ENCODE measurements around the gene SYT17.

Gene SYT17, protein sequence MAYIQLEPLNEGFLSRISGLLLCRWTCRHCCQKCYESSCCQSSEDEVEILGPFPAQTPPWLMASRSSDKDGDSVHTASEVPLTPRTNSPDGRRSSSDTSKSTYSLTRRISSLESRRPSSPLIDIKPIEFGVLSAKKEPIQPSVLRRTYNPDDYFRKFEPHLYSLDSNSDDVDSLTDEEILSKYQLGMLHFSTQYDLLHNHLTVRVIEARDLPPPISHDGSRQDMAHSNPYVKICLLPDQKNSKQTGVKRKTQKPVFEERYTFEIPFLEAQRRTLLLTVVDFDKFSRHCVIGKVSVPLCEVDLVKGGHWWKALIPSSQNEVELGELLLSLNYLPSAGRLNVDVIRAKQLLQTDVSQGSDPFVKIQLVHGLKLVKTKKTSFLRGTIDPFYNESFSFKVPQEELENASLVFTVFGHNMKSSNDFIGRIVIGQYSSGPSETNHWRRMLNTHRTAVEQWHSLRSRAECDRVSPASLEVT

DNA sequence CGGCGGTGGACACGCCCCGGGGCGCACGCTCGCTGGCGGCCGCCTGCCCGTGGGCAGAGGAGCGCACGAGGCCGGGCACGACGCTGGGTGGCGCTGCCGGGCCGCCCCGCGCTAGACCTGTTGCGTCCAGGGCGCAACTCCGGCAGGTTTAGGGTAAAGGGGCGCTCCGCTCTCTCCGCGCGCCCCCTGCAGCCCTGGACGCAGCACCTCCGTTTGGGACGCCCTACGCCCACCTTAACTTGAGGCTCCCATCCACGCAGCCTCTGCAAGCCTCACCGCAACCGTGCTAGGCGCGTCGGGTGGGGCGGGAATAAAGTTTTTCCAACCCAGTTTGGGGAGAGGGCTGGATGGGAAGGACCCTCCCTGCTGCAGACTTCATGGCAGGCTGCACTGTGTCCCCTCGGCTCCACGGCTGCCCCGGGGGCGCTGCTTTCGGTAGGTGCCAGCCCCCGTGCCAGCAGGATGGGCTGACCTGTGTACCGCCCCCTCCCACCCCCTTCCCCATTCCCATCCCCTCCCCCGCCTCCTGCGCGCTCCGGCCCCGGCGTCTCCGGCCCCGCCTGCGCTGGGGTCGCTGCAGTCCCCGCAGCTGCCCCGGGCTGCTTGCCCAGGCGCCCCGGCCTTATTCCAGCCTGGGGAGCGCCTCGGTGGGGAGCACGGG, at the start of gene SYT17:
TSS of gene SYT17 (plus strand) at position 531 of the 661 bp plus-strand sequence. CDS start 407 bp downstream, outside the sequence.
- peak; percentile 57 for DNase-seq

- peak; percentile 93 for DNase-seq
Observed at GRCh38 chr16:19118938-19119431, 49.1 kb upstream of the SYT17 start.

DNA sequence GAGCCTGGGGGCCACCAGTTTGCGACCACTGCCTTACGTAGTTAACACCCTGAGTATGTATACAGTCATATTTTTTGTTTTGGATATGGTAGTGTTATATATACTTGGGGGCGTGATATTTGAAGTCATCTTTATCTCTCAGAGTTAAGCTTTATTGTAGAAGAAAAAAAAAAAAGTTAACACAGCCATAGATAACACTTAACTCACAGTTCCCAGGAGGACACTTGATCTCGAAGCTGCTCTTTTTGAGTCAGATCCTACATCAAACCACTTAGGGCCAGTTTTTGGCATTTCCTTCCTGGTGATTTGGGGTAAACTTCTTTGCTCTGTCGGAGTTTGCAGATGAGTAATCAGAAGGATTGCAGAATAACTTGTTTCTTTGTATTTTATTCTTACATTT, 48.5 kb upstream of the SYT17 start:
- DNase-seq = peak; percentile 77

- DNase-seq = no peak
Observed at GRCh38 chr16:19123535-19124178, 44.4 kb upstream of the SYT17 start.

DNA sequence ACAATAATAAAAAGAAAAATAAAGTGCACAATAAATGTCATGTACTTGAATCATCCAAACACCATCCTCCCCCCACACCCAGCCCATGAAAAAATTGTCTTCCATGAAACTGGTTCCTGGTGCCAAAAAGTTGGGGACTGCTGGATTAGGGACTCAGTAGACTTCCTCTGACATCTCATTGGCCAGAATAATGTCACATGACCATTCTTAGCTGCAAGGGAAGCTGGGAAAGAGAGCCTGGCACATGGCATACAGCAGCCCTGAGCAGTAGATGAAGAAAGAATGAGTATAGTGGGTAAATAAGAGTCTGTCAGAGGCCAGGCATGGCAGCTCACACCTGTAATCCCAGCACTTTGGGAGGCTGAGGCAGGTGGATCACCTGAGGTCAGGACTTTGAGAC, 41.7 kb upstream of the SYT17 start:
- DNase-seq = no peak

GRCh38 chr16:19127205-19127604, 40.8 kb upstream of the SYT17 start:
- DNase-seq = peak; percentile 36

DNA sequence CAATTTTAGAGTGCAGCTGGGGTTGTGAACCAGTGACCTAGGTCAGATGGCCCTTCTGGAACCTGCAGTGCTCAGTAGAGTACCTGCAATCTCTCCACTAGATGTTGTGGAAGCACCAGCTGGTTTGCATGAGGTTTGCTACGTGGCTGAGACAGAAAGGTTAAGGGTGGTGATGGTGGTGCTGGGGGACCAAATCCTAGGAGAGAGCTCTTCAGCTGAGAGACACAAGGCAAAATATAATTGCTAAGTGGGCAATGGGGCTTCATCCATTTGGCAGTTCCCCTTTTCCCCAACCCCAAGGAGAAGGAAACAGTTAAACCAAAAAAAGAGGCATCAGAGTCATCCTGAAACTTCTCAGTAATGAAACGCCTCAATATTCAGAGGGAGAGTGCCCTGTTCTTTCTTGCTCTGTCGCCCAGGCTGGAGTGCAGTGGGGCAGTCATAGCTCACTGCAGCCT, 40.3 kb upstream of the SYT17 start:
- DNase-seq = no peak

GRCh38 chr16:19128454-19129200, 39.4 kb upstream of the SYT17 start:
- DNase-seq = no peak

DNA sequence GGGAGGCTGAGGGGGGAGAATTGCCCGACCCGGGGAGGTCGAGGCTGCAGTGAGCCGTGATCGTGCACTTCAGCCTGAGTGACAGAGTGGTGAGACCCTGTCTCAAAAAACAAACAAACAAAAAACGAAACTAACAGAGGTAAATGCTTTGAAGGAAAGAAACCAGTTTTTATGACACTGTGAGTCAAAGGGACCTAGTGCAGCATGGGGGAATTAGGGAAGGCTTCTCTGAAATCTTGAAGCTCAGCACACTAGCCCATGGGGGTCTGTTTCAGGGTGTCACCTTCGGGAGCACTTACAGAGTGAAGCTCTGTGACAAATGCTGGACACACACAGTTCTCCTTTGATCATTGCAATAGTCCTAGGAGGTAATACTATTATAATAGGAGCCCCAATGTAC, 37.7 kb upstream of the SYT17 start:
- no peak for DNase-seq

DNA sequence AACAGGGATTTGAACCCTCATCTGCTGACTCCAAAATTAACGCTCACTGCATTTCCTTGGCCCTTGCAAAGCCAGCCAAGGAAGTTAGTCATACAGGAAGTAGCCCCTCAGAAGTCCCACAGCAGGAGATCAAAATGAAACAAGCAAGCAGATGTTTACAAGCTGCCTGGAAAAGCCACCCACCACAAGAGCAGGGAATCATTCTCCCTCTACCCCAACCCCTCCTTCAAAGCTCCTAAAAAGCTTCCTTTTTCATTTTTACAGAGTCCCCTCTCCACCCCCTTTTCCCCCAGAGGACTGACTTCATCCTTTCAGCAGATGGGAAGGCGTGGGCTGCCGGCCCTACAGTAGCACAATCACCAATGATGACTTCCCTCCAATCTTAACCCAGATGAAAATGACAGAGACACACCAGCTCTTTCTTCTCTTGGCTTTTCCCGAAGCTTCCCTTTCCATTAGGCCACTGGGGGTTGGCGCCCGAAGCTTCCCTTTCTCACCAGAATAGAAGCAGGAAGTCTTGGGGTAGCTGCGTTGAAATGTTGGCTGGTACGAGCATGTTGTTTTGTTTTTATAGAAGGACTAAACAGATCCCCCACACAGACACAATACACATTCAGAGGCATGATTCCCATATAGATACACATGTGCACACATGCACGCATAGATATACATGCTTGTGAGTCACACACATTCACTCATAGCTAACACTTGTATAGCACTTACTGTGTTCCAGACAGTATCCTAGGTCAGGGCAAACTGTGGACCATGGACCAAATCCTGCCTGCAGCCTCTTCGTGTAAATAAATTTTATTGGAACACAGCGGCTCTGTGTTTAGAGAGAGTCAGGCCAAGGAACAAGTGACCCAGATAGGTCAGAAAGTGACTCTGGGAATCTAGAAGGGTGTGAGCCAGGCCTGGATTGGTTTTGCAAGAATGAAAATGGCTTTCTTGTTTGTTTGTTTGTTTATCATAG, 36.9 kb upstream of the SYT17 start:
- peak; percentile 7 for DNase-seq

- DNase-seq = no peak
Observed at GRCh38 chr16:19131825-19132218, 36.2 kb upstream of the SYT17 start.

- no peak for DNase-seq
Observed at GRCh38 chr16:19132255-19132654, 35.8 kb upstream of the SYT17 start.

GRCh38 chr16:19132898-19133297, 35.1 kb upstream of the SYT17 start:
- DNase-seq = no peak

DNA sequence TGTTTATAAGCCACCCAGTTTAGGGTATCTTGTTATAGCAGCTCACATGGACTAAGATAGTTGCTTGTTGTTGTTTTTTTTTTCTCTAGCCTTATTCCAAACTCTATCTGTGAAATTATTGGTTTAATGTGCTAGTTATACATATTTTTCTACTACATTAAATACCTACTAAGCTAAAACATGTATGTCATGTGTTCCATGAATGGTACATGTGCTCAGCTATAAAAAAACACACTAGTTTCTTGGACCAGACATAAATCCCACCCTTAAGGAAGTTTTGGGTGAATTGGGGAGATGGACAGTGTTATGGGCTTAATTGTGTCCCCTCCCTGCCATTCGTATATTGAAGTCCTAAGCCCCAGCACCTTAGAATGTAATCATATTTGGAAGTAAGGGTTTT, 34.4 kb upstream of the SYT17 start:
- no peak for DNase-seq

GRCh38 chr16:19135201-19135842, 32.7 kb upstream of the SYT17 start:
- no peak for DNase-seq

GRCh38 chr16:19135896-19136438, 32.1 kb upstream of the SYT17 start:
- DNase-seq = no peak

GRCh38 chr16:19136549-19137196, 31.4 kb upstream of the SYT17 start:
- no peak for DNase-seq

GRCh38 chr16:19137201-19138128, 30.6 kb upstream of the SYT17 start:
- no peak for DNase-seq

DNA sequence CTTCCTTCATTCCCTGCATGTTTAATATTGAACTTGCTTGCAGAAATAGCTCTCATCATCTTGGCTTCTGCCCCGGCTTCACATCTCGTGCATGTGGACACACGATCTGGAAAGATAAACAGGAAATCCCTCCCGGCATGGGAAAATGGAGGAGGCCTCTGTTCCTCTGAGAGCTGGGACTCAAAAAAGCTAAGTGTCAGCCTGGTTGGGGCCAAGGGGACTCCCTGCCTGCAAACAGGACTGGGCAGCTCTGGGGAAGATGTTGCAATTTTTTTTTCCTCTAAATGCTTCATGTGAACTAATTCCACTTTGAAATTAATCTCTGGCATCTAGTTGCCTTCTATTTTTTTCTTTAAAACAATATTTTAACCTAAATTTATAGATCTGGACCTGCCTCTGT, 29.4 kb upstream of the SYT17 start:
- peak; percentile 29 for DNase-seq

Measured in OCI-M1 (cell line).